ENCODE data around the gene METTL9.

GRCh38 chr16:21568502-21569189 is 30.7 kb upstream of the METTL9 start:
- TF ChIP-seq CTCF (IDR thresholded peaks at IDR 0.05; ENCODE audit: poor library complexity) (no peak), EZH2 (IDR thresholded peaks at IDR 0.05; ENCODE audit: borderline replicate concordance) (no peak), EZH2phosphoT487 (IDR thresholded peaks at IDR 0.05; ENCODE audit: low read depth, severe bottlenecking, unreplicated experiment) (no peak)

All from hepatocyte (in vitro differentiated cells).